Astrocyte of the cerebellum (primary cell): Measurements from ENCODE around the gene P3H1.

Source experiments
- DNase-seq: peaks from one replicate; pipeline ENCODE4 v3.0.0-alpha.2; 2011; ENCODE audit warnings: low read depth
- H3K4me3 ChIP-seq: 2 replicates; pipeline ENCODE4 v1.5.1; 2011; ENCODE audit warnings: mild to moderate bottlenecking, low read depth, low read length, moderate library complexity
- in situ Hi-C: cut with HindIII; loops from 2 replicates; pipeline ENCODE4 v1.10.0; 2017; ENCODE audit warnings: low sequenced_read_pairs
- TF ChIP-seq, protein P1 (sequence below): IDR thresholded peaks from 2 replicates; pipeline ENCODE4 v1.5.1; 2012; ENCODE audit warnings: low read length, low read depth, moderate library complexity, mild to moderate bottlenecking; ENCODE audit errors: missing control alignments

Gene P3H1

DNA sequence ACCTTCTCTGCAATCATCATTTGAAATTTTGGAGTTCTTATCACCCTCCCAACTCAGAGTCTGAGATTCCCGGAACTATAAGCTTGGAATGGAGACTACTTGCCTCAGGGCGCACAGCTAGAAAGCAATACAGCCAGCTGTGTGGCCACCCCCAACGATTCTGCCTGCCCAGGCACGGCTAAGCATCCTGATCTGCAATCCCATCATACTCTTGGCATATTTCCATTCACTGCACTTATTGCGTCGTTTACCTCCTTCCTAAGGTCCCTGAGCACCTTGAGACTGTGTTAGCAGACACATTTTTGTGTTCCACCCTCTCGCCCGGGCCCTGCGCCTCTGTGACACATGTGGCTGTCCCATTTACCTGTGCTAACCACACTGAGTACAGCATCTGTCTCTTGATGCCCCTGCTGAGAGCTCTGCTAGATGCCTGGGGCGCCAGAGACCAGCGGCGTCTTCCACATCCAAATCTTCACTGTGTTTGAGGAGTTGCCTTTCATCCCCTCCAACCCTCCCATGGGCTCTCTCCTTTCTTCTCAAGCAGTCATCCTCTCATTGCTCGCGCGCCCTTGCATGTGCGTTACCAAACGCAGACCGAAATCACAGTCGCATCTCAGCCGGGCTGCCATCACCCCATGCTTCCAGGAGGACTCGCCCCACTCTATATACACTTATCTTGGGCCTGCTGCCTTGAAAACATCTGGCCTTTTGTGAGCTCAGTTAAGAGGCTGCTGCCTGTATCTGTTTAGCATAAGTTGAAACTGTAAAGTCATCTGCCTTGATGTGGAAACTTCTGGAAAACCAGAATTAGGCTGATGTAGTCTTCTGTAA is 23.3 kb downstream of the P3H1 start:
- DNase-seq = no peak
- TF ChIP-seq, protein P1, sequence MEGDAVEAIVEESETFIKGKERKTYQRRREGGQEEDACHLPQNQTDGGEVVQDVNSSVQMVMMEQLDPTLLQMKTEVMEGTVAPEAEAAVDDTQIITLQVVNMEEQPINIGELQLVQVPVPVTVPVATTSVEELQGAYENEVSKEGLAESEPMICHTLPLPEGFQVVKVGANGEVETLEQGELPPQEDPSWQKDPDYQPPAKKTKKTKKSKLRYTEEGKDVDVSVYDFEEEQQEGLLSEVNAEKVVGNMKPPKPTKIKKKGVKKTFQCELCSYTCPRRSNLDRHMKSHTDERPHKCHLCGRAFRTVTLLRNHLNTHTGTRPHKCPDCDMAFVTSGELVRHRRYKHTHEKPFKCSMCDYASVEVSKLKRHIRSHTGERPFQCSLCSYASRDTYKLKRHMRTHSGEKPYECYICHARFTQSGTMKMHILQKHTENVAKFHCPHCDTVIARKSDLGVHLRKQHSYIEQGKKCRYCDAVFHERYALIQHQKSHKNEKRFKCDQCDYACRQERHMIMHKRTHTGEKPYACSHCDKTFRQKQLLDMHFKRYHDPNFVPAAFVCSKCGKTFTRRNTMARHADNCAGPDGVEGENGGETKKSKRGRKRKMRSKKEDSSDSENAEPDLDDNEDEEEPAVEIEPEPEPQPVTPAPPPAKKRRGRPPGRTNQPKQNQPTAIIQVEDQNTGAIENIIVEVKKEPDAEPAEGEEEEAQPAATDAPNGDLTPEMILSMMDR = no peak
- H3K4me3 ChIP-seq = no peak overlapping the region
- in situ Hi-C loops = no loop called here

GRCh38 chr1:42742617-42743316 is 24.1 kb downstream of the P3H1 start:
- DNase-seq = no peak
- no peak overlapping the region for H3K4me3 ChIP-seq
- TF ChIP-seq, protein P1 = no peak
- in situ Hi-C loops = no loop called here

DNA sequence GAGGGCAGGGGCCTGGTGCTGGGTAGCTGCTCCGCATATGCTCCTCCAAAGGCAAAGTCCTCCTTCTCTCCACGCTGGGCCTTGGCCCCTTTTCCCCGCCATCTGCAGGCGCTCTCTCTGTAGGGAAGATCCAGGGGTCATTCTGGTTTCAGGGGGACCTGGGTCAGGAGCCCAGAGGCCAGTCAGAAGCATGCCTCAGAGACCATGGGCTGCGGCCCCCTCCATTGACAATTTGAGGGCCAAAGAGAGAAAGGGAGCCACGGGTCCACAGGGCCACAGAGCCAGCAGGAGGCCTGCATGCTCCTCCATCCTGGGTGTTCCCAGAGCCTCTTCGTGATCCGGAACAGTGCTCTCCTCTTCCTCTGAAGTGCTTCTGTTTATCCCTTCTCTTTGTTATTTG is 24.7 kb downstream of the P3H1 start:
- TF ChIP-seq, protein P1 = no peak
- no peak for DNase-seq
- H3K4me3 ChIP-seq = no peak overlapping the region
- in situ Hi-C loops = no loop called here

DNA sequence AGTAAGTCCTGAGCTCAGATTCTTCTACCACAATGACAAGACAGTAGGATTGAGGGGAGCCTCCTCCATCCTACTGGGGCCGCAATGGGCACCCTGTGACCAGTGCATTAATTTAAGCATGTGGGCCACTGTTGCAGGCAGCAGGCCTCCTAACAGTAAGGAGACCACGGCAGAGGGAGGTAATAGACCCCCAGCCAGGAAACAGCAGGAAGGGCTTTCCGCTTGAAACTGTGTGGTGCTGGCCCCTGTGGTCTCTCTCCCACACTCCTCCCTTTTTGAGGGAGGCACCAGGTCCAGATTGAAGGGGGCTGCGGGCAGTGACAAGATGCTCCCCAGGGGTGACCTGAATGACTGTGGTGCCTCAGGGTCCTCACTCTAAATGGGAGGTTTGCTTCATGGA is 25.1 kb downstream of the P3H1 start:
- no peak overlapping the region for H3K4me3 ChIP-seq
- no peak for DNase-seq
- in situ Hi-C loops = no loop called here
- TF ChIP-seq, protein P1 = no peak

GRCh38 chr1:42740851-42741580 is 25.8 kb downstream of the P3H1 start:
- in situ Hi-C loops = no loop called here
- TF ChIP-seq, protein P1 = no peak
- no peak overlapping the region for H3K4me3 ChIP-seq
- no peak for DNase-seq
